Measurements from ENCODE around the gene VGLL4. TPM values are rescaled to one million over a fixed set of nuclear protein-coding genes. Genes with fewer than 3 reads are reported as not detected.

The VGLL4 gene
- total and polyA plus RNA-seq, 2 of the 4 experiments (the other 2 are of a cell fraction), result 26.2 to 35.4 TPM

GRCh38 chr3:11548721-11549131 is 95.0 kb downstream of the VGLL4 start:
- Histone ChIP-seq H3K23ac (ENCODE audit: low read depth, low read length) (no peak overlapping the region), H4K20me1 (ENCODE audit: insufficient read depth, low read length) (peaks cover 7% of the 10 kb centered on the region), H3K79me1 (ENCODE audit: low read depth in 1 of 2, low read length in 2 of 2) (peaks cover 6 to 60% of the 10 kb centered on the region in 2 experiments; a peak in 2 of 4 replicates), H3K4me3 (ENCODE audit: insufficient read depth, low read depth, low read length) (no peak overlapping the region), H3K9me3 (ENCODE audit: control insufficient read depth, insufficient read depth, low read length) (no peaks in the 10 kb centered on the region), H2AK9ac (replicated peaks; ENCODE audit: low read depth, low read length, poor library complexity) (no peak overlapping the region), H3K9ac (ENCODE audit: low read depth, low read length) (no peak overlapping the region), H3K4ac (ENCODE audit: low read depth, low read length) (peak overlapping the region; percentile 7; the same call in 1 of the 2 replicates), H3K9me1 (ENCODE audit: insufficient read depth, low read length) (peaks cover 15% of the 10 kb centered on the region), H2BK15ac (ENCODE audit: low read depth, low read length) (no peak overlapping the region), H3K27me3 (ENCODE audit: control insufficient read depth, insufficient read depth, low read length) (no peaks in the 10 kb centered on the region), H3K56ac (ENCODE audit: extremely low read depth, insufficient read depth, low read length) (no peak overlapping the region), H4K5ac (ENCODE audit: low read depth, low read length) (no peak overlapping the region), H4K8ac (ENCODE audit: low read depth in 2 of 2, low read length in 2 of 2) (no peak overlapping the region), H3K27ac (ENCODE audit: insufficient read depth, low read length) (no peak overlapping the region), H3K14ac (replicated peaks; ENCODE audit: low read depth, low read length) (no peak overlapping the region), H2AFZ (replicated peaks; ENCODE audit: low read length, poor library complexity) (peak overlapping the region; percentile 71), H3K4me2 (ENCODE audit: low read depth, low read length) (no peak overlapping the region; the same call in 1 of the 2 replicates), H3K36me3 (ENCODE audit: control insufficient read depth, insufficient read depth, low read length) (peaks cover 2% of the 10 kb centered on the region; the same call in 1 of the 2 replicates), H2BK20ac (ENCODE audit: low read depth, low read length) (no peak overlapping the region; the same call in 1 of the 2 replicates), H2AK5ac (ENCODE audit: low read depth, low read length) (no peak overlapping the region), H4K91ac (ENCODE audit: insufficient read depth, low read depth, low read length) (no peak overlapping the region), H2BK5ac (ENCODE audit: low read depth, low read length, poor library complexity, severe bottlenecking) (peak overlapping the region; percentile 46), H2BK120ac (ENCODE audit: low read depth, low read length) (peak overlapping the region; percentile 7; the same call in 1 of the 2 replicates), H3K4me1 (ENCODE audit: control insufficient read depth, insufficient read depth, low read length) (peaks cover 15% of the 10 kb centered on the region), H3K18ac (ENCODE audit: low read depth, low read length) (no peak overlapping the region)
- ChIA-PET CTCF (no interaction called here), POLR2A (ENCODE audit: unreplicated experiment) (no interaction called here)
- in situ Hi-C loops (cut with MboI; ENCODE audit: low sequenced_read_pairs) (no loop called here), dilution Hi-C loops (cut with HindIII; ENCODE audit: low sequenced_read_pairs, unreplicated experiment) (no loop called here), intact Hi-C loops (cut with micrococcal nuclease) (loop anchor here (5.0 kb wide), 1 partner anchor 166 kb away; no protein-coding TSS in a partner anchor)
- TF ChIP-seq SMC3 (IDR thresholded peaks at IDR 0.05; ENCODE audit: low read depth, low read length), result 0 out of 2 replicates have a peak, but pooled peaks have one; percentile 6
- TF ChIP-seq CHD1 (IDR thresholded peaks at IDR 0.05; ENCODE audit: low read depth, low read length), result no peak
- no TSS peak for BruUV-seq (replicated peaks)
- 0% methylated on average over 3 of the region's 7 CpGs; no CpG with 5 or more reads in 1 of the 2 experiments for WGBS, 2 experiments (ENCODE audit: extremely low coverage in 2 of 2, insufficient read length in 1 of 2)
- ATAC-seq (ENCODE audit: low read depth) (peak; percentile 57), DNase-seq (peak; percentile 73)

Measured in IMR-90 (cell line).